Liver (tissue), 9 donors: ENCODE data around the gene LRRC70. TPM values are rescaled to one million over a fixed set of nuclear protein-coding genes. Genes with fewer than 3 reads are reported as not detected.

Experiments used
- DNase-seq: peaks from one replicate; pipeline ENCODE4 v3.0.0-alpha.2; 2017; ENCODE audit warnings: low spot score
- H3K27ac ChIP-seq, 2 donors: one replicate each; pipeline ENCODE4 v1.7.0; 2013; ENCODE audit warnings: inconsistent platforms in 2 of 2, low read length in 2 of 2, control low read depth in 1 of 2, low read depth in 1 of 2, mild to moderate bottlenecking in 1 of 2
- H3K27me3 ChIP-seq, 4 donors: one replicate each; pipeline versions ENCODE4 v1.6.1 to v1.7.0; 2013; ENCODE audit warnings: low read length in 3 of 4, inconsistent platforms in 1 of 4, mild to moderate bottlenecking in 1 of 4, moderate library complexity in 1 of 4; ENCODE audit not compliant: control insufficient read depth in 4 of 4, insufficient read depth in 4 of 4
- H3K36me3 ChIP-seq, 4 donors: one replicate each; pipeline versions ENCODE4 v1.6.1 to v1.7.0; 2013; ENCODE audit warnings: low read length in 3 of 4, mild to moderate bottlenecking in 3 of 4, low read depth in 1 of 4, moderate library complexity in 1 of 4; ENCODE audit not compliant: control insufficient read depth in 4 of 4, insufficient read depth in 3 of 4
- H3K4me1 ChIP-seq, 4 donors: one replicate each; pipeline versions ENCODE4 v1.6.1 to v1.7.0; 2013; ENCODE audit warnings: low read length in 3 of 4, mild to moderate bottlenecking in 3 of 4, moderate library complexity in 1 of 4; ENCODE audit not compliant: control insufficient read depth in 4 of 4, insufficient read depth in 4 of 4
- H3K4me3 ChIP-seq, 3 donors: one replicate each; pipeline versions ENCODE4 v1.6.1 to v1.7.0; 2013; ENCODE audit warnings: low read length in 3 of 3, control low read depth in 1 of 3, low read depth in 1 of 3, mild to moderate bottlenecking in 1 of 3
- H3K9ac ChIP-seq, 2 donors: one replicate each; pipeline ENCODE4 v1.7.0; 2013; ENCODE audit warnings: low read length in 2 of 2, mild to moderate bottlenecking in 2 of 2, moderate library complexity in 2 of 2, control low read depth in 1 of 2, low read depth in 1 of 2
- H3K9me3 ChIP-seq, 4 donors: one replicate each; pipeline versions ENCODE4 v1.6.1 to v1.7.0; 2013; ENCODE audit warnings: low read length in 3 of 4; ENCODE audit not compliant: control insufficient read depth in 4 of 4
- ATF3 ChIP-seq: IDR thresholded peaks from 2 replicates; pipeline ENCODE4 v1.6.1; 2016; ENCODE audit warnings: antibody characterized with exemption
- CTCF ChIP-seq: fragments of 150-350 bp; IDR thresholded peaks from 2 replicates; pipeline ENCODE4 v1.5.1; 2017; ENCODE audit warnings: improper control_type of control experiment, low read depth, low read length; ENCODE audit not compliant: missing input control
- EGR1 ChIP-seq, 2 donors: IDR thresholded peaks; 2 replicates each; pipeline ENCODE4 v1.6.1; 2016 to 2018; ENCODE audit warnings: antibody characterized with exemption in 2 of 2, low read depth in 2 of 2
- FOXA2 ChIP-seq: IDR thresholded peaks from 2 replicates; pipeline ENCODE4 v1.6.1; 2016; ENCODE audit warnings: antibody characterized with exemption
- GABPA ChIP-seq, 2 donors: IDR thresholded peaks in 1 of 2; conservative IDR thresholded peaks in 1 of 2; 2 replicates each; pipeline ENCODE4 v1.6.1; 2016; ENCODE audit warnings: antibody characterized with exemption in 2 of 2, mild to moderate bottlenecking in 1 of 2, moderate library complexity in 1 of 2
- HNF4A ChIP-seq, 2 donors: conservative IDR thresholded peaks; 2 replicates each; pipeline ENCODE4 v1.6.1; 2016; ENCODE audit warnings: antibody characterized with exemption in 2 of 2, mild to moderate bottlenecking in 2 of 2
- HNF4G ChIP-seq: IDR thresholded peaks from 2 replicates; pipeline ENCODE4 v1.6.1; 2016; ENCODE audit warnings: antibody characterized with exemption
- JUND ChIP-seq, 2 donors: IDR thresholded peaks; 2 replicates each; pipeline ENCODE4 v1.6.1; 2016; ENCODE audit warnings: antibody characterized with exemption in 2 of 2
- NR2F2 ChIP-seq: IDR thresholded peaks from 2 replicates; pipeline ENCODE4 v1.6.1; 2016; ENCODE audit warnings: antibody characterized with exemption
- RAD21 ChIP-seq, 2 donors: IDR thresholded peaks; 2 replicates each; pipeline ENCODE4 v1.6.1; 2016; ENCODE audit warnings: antibody characterized with exemption in 2 of 2, mild to moderate bottlenecking in 2 of 2
- REST ChIP-seq: IDR thresholded peaks from 2 replicates; pipeline ENCODE4 v1.6.1; 2016; ENCODE audit warnings: antibody characterized with exemption, mild to moderate bottlenecking
- RXRA ChIP-seq, 2 donors: IDR thresholded peaks; 2 replicates each; pipeline ENCODE4 v1.6.1; 2017 to 2018; ENCODE audit warnings: antibody characterized with exemption in 2 of 2, mild to moderate bottlenecking in 1 of 2
- SP1 ChIP-seq: IDR thresholded peaks from 2 replicates; pipeline ENCODE4 v1.6.1; 2018; ENCODE audit warnings: antibody characterized with exemption, mild to moderate bottlenecking
- YY1 ChIP-seq: IDR thresholded peaks from 2 replicates; pipeline ENCODE4 v1.6.1; 2016; ENCODE audit warnings: antibody characterized with exemption, mild to moderate bottlenecking
- ZBTB33 ChIP-seq: IDR thresholded peaks from 2 replicates; pipeline ENCODE4 v1.6.1; 2016; ENCODE audit warnings: antibody characterized with exemption
- WGBS: extraction: QIAGEN DNeasy Blood & Tissue Kit; methylation state at CpG from one replicate; pipeline ENCODE4 v1.1.7; 2013; 5-methylcytosine and 5-hydroxymethylcytosine counted together
- polyA plus RNA-seq, 2 donors: library from polyadenylated mRNA; stranded (reverse) in 1 of 2; unstranded in 1 of 2; fragments of 200-250 nt in 1 of 2; fragments of >200 nt in 1 of 2; fragmentation: Nextera tagmentation in 1 of 2; extraction: Ambion mirVana in 1 of 2; gene quantifications; one replicate each; pipeline versions ENCODE4 v1.2.1 to v1.2.3, GENCODE V29; 2013 to 2015
- total RNA-seq, 2 donors: library from RNA; depleted of rRNA; stranded (reverse); fragments of >200 nt; gene quantifications; one replicate each; pipeline ENCODE4 v1.2.3, GENCODE V29; 2014
- donor health status: healthy.
- donor health status: healthy.
- donor health status: healthy.
- donor health status: healthy.
- donor health status: healthy.

LRRC70 gene
- total and polyA plus RNA-seq, 4 donors = 0.66 to 2.8 (median 1.7) TPM

- Histone ChIP-seq H3K27ac (no peak overlapping the region), H3K27me3 (no peaks in the 10 kb centered on the region), H3K4me1 (peaks cover under 1 to 9% (median 9%) of the 10 kb centered on the region in 4 donors), H3K9me3 (no peaks in the 10 kb centered on the region), H3K9ac (no peak overlapping the region), H3K36me3 (no peaks in the 10 kb centered on the region), H3K4me3 (no peak overlapping the region)
- TF ChIP-seq EGR1 (IDR thresholded peaks at IDR 0.05; ENCODE audit: low read depth in 2 of 2) (no peak), REST (no peak), NR2F2 (no peak), YY1 (no peak), CTCF (no peak), RAD21 (IDR thresholded peaks at IDR 0.05) (no peak), HNF4A (conservative IDR thresholded peaks at IDR 0.05) (no peak)
- WGBS = 90% methylated on average over 1 of the region's 1 CpG
- no peak for DNase-seq
These were observed 14.7 kb downstream of the LRRC70 start for GRCh38 chr5:62593331-62593730.

- H3K4me1 ChIP-seq = no peaks in the 10 kb centered on the region
- no peak overlapping the region for H3K9ac ChIP-seq
- 75% methylated on average over 3 of the region's 3 CpGs for WGBS
- H3K27ac ChIP-seq = no peak overlapping the region
- no peak for DNase-seq
- no peaks in the 10 kb centered on the region for H3K27me3 ChIP-seq
- no peak overlapping the region for H3K4me3 ChIP-seq
- no peaks in the 10 kb centered on the region for H3K36me3 ChIP-seq
- no peak for TF ChIP-seq GABPA (IDR thresholded peaks at IDR 0.05 in 1 of 2, conservative IDR thresholded peaks at IDR 0.05 in 1 of 2)
- no peak for TF ChIP-seq JUND (IDR thresholded peaks at IDR 0.05)
- TF ChIP-seq RXRA (IDR thresholded peaks at IDR 0.05) = no peak
- no peak for TF ChIP-seq RAD21 (IDR thresholded peaks at IDR 0.05)
- no peak for TF ChIP-seq HNF4A (conservative IDR thresholded peaks at IDR 0.05)
- no peak for TF ChIP-seq ATF3
- no peak for TF ChIP-seq HNF4G
- no peak for TF ChIP-seq YY1
- TF ChIP-seq CTCF = no peak
- TF ChIP-seq FOXA2 = no peak
- no peak for TF ChIP-seq SP1
- no peak for TF ChIP-seq ZBTB33
- TF ChIP-seq REST = no peak
- H3K9me3 ChIP-seq = no peaks in the 10 kb centered on the region
These were observed 15.9 kb downstream of the LRRC70 start for GRCh38 chr5:62594364-62594984.
